Measurements from ENCODE around the gene SAMD8.

GRCh38 chr10:75126277-75126676, 14.8 kb downstream of the SAMD8 start:
- TF ChIP-seq GATA3 (IDR thresholded peaks at IDR 0.05; ENCODE audit: low read depth, low read length): no peak
- no peak for TF ChIP-seq GATA2 (IDR thresholded peaks at IDR 0.05; ENCODE audit: low read depth, low read length)
